HG03066 (cell line): Measurements from ENCODE around the gene CETN3.

Experiments used
- ATAC-seq: cut with Tn5 transposase; IDR thresholded peaks from one replicate; pipeline ENCODE4 v1.9.1; 2021; ENCODE audit warnings: low read depth; ENCODE audit not compliant: unreplicated experiment

The CETN3 gene

DNA sequence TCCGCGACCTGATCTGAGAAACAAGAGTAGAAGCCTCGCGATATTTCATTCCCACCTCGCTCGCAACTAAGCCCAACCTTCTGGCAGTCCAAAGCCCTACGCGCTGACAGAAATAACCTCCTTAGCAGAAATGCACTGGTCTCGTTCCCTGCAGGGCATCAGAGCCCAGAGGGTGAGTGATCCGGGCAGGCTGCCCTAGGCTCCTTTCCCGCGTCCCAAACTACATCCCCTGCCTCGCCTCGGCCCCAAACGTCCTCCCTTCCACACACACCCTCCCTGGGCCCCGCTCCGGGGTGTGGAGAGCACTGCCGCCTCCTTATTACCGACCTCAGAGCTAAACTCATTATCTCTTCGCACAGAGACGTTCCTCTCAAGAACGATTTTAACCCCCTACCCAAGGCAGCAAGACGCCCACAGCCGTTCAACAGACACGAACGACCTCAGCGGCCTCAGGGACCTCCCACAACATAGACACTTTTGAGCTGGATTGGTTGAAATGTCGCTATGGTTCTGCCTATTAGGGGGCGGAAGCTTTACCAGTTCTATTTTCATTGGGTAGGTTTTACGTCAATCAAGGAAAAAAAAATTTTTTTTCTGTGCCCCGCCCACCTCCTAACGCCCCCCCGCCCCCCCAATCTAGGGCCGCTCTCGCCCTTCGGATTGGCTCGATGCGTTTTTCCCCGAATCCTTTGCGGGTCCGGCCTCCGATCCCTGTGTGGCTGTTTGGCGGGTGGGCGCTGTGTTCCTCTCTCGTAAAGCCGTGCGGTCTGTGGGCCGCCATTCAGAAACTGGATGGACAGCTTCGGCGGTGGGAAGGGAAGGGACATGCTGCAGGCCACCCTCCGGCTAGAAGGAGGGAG, at the start of gene CETN3:
CETN3 (minus strand) TSS at position 439 of the 860 bp plus-strand sequence; CDS start at position 344, 95 bp downstream.
- peak; percentile 94 for ATAC-seq

DNA sequence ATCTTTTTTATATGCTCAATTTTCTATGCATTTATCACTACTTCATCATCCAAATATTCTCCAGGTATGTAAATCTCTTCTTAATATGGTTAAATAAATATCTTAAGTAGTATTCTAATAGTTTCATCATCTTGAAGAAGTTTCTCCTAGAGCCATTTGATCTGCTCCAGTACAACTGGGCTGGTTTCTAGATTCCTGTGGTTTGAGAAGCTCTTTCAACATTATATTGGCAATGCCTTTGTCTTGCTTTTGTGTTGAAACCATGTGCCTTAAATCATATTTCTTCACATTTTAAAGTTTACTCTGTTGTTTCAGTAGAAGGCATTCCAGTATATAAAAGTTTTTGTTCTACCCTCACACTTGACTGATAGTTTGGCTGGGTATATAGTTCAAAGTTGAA, 37.4 kb upstream of the CETN3 start:
- no peak for ATAC-seq

DNA sequence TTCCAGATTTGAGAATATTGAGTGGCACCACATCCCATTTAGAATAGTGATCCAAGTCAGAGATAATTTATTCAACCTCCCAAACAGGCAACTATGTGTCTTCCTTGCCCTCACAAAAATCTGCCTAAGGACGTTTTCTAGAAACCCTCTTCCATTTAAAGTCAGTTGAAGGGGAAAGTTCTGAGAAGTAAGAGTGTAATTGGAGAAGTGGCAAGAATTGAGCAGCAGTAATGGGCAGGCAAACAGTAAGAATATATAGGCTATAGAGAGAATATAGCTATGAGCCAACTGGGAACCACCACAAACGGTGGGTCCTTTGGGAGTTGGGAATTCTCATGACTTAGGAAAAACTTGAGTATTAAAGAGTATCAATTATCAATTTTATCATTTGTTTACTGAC, 31.1 kb upstream of the CETN3 start:
- ATAC-seq: no peak

DNA sequence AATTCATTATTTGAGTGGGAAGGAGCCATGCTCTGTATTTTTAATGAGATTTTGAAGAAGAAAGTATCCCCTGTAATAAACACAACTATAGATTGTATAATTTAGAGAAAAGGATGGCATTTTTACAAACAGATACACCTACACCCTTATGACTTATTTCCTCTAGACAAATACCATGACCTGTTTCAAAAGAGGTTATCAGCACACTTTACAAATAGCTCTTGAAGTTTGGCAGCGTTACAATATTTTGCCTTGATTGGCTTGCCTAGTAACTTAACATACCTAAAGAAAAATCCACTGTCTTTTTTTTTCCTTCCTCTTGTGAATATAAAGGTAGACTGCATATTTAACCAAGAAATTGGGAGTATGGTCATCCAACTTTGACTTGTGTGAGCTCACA, 28.5 kb upstream of the CETN3 start:
- no peak for ATAC-seq

DNA sequence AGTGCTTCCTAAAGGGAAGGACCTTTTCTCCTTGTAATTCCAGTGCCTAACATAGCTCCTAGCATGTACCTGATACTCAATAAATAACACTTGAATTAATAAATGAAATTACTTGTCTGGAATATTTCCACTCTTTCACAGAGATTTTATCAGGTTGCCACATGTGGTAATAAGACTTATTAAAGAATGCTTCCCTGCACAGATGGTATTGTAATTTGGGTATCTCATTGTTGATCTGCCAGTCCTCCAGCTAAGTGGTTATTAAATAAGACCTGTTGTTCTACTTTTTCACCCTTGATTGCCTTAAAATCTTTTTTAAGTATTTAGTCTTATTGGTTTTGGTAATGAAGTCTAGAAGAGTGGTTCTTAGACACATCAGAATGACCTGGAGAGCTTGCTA, 28.1 kb upstream of the CETN3 start:
- no peak for ATAC-seq

DNA sequence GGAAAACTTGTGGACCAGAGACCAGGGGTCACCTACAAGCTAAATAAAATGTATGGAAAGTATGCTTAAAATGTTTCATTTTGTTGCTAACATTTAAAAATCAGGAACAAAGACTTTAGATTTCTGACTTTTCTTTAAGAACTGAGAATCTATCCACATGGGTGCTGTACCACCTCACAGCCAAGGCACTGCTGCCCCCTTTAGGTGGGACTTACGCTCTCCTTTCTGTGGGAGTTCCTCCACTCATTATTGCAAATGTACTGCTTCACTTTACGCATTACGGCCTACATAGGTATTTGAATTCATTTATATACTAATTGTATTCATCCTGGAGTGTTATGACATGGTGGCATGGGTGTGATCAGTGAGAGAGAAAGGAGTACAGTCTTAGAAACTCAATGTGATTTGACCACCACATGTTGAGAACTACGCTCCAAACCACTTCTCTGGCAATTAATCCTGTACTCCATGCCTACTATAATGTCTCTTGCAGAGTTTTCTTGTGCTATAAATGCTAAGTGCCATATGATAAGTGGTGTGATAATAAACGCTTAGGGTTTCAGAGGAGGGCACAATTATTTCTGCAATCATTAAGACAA, 24.7 kb upstream of the CETN3 start:
- no peak for ATAC-seq

DNA sequence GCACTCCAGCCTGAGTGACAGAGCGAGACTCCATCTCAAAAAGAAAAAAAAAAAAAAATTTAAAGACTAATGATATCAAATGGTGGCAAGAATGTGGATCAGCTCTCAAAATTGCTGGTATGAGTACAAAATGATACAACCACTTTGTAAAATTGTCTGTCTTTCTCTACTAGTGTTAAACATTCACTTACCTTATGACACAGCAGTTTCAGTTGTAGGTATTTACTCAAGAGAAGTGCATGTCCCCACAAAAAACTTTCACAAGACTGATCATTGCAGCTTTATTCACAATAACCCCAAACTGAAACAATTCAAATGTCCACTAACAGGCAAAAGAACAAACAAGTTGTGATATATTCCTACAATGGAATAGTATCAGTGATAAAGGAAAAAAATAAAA, 14.7 kb upstream of the CETN3 start:
- no peak for ATAC-seq

DNA sequence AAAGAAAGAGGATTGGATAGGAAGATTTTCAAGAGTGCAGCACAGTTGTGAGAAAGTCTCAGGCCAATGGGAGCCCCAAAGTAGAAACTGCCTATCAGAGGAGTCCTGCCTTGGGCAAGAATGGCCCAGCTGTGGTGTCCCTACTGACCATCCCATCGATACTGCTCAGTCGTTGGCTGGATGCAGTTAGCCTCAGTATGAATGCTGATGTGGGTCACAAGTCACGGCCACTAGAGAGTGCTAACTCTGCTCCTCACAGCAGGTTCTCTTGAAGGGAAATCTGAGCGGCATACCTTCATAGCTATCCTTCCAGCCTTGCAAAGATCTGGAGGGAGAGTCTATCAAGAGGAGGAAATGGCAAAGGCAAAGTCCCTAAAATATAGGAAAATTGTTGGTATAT, 11.6 kb upstream of the CETN3 start:
- ATAC-seq: no peak

DNA sequence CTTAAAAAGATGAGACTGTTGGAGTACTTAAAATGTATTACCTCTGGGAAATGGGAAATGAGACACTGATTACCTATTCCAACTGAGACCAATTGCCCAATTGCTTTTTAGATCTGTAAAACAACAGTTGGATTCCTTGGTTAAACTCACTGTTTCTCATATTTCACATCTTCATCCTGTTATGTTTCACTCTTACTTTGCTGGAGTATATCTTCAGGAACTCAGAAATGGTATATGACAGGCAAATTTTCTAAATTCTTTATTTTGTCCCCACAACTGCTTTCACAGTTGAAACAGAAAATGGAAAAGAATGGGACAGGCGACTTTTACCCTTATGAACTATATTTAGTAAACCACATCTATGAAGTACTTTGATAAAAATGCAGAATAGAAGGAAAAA, 8.7 kb upstream of the CETN3 start:
- no peak for ATAC-seq

DNA sequence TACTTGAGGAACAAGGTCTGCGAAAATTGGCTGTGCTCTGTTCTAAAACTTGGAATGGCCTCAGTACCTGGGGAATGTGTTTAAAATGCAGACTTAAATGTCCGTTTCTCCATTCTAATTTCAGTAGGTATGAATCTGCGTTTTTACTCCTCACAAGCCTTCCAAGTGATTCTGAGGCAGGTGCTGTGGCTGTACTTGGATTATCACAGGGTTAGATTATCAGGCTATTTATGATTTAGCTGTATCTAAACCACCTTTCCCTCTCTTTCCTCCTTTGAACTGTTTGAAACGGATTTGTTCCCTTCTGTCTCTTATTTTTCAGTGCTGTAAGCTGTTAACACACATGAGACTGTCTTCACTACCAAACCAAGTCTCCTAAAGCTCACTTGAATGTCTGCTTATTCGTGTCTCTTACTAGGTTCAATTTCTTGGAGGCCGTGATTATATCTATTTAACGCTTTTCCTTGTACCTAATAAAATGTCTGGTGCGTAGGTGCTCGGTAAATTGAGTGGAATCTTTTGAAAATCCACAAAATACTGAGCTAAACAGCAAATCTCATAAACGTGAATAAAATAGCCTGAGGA, 714 bp upstream of the CETN3 start:
- ATAC-seq: no peak

DNA sequence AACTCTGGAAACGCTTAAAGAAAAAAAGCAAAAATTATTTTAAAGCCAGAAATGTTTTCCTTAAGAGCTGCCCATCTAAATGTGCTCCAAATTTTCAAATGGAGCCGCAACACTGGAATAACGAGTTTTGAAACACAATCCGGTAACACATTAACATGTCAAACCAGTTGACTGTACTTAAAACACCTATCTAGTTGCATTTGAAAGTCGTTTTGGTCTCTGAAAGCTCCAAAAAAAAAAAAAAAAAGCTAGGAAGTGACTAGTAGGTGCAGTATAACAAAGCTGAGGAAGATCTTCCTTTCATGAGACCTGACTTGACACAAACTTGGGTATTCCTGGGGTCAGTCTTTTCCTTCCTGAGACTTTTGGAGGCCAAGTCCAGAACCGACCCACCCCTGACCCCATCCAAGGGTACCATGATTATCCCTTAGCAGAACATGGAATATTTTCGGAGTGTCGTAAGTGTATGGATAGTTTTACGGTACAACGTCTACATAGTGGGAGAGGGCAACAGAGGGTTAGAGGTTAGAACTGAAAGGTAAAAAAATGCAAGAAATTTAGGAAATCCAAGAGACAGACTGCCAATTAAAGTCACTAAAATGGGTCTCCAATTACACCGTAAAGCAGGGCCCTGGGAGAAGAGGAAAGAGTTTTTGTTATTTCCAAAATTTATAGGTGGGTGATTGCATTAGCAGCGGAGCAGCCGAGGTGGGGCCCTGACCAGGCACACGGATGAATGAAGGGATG, 812 bp downstream of the CETN3 start:
- no peak for ATAC-seq

DNA sequence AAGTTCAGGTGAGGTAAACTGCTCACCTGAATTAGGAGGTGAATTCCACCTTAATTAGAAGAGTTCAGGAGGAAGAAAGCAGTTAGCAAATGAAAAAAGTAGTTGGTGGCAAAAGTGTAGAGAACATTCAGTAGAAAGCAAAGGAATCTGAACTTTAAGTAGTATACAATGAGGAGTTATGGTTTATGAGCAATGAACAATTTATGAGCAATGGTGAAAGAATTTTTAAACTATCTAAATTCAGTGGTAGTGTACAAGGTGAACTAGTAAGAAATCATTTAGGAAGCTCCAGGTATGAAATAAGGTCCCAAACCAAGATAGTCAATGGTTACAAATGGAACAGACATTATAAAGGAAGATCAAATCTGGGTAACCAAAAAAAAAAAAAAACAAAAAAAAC, 3.1 kb downstream of the CETN3 start:
- no peak for ATAC-seq

DNA sequence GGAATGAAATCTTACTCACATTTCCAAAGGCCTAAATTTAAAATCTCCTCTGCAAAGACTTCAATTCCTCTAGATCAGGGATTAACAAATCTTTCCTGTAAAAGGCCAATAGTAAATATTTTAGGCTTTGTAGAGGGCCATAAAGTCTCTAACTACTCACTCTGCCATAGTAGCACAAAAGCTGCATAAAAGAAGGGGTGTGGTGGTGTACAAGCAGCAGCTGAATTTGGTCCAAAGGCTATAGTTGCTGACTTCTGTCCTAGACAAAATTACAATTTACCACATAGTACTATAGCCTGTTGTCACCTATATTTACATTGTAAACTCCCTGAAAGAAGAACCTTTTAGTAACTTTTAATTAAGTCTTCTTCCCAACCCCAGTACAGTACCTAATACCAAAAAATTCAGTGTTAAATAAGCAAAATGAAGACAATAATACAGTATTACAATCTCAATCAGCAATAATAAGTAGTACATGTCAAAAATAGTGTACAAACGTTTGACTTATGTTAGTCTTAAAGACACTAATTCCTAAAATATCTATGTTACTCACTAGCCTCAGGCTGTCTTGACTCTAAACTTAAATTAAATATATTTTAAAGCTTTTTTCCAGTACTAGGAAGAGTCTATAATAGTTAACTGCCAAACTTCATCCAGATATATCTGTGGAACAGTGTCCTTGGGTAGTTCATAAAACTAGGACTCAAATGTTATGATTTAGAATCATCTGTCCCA, 6.9 kb downstream of the CETN3 start:
- ATAC-seq: no peak

DNA sequence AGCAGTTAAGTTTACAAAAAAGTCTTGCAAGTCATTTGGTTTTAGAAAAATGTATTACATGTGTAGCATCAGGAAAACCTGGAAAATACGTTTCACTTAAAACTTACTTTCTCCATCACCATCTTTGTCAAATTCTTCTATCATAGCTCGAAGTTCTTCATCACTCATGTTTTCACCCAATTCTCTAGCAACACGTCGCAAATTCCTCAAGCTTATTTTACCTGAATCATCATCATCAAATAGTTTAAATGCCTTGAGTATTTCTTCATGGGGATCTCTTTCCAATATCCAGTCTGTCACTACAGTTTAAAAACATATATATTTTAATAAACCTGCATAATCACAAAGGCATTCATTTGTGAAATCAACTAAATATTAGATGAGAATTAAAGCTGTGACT, 10.3 kb downstream of the CETN3 start:
- ATAC-seq: no peak

DNA sequence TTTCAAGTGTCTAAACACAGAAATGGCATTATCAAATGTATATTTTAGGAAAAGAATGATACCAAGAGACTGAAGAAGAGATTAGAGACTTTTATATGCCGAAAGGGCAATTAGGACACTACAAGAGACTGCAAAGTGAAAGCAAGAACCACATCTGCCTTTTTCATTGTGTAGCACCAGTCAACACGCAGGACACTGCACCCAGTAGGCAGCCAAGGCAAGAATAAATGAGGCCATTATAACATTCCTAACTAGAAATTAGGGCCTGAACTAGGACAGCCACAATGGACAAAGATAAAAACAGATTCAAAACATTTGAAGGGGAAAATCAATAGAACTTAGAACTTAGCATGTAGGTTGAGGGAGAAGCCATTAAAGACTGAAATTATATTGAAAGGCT, 10.8 kb downstream of the CETN3 start:
- no peak for ATAC-seq

DNA sequence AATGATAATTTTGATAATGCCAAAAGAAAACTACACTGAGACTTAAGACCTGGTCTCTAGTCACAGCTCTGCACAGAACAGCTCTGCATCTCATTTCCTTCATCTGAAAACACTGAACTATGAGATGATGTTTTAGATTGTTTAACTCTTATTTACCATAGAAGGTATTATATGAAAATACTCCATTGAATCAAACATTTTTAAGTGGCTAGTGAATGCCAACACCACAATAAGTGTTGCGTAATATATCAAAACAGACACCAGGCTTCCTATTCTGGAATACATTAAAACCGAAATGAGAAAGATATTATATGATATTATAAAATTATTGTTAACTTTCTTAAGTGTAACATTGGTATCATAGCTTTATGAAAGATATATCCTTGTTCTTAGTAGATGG, 14.6 kb downstream of the CETN3 start:
- ATAC-seq: no peak

DNA sequence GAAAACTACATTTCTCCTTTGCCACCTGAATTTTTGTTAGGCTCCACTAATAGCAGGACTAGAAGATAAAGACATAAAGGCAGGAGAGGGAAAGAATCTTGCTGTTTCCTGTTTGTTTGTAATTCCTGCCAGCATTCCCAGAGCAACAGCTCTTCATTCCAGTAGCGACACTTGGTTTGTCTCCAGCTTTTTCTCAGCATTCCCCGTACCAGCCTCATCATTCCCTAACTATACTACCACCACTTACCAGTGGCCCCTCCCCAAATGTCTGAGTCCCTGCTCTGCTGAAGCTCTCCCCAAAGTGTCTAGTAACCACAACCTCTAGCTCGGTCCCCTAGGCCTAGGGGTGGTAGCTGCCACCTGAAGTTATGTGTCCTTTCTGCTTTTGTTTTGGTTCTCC, 18.6 kb downstream of the CETN3 start:
- ATAC-seq: no peak

DNA sequence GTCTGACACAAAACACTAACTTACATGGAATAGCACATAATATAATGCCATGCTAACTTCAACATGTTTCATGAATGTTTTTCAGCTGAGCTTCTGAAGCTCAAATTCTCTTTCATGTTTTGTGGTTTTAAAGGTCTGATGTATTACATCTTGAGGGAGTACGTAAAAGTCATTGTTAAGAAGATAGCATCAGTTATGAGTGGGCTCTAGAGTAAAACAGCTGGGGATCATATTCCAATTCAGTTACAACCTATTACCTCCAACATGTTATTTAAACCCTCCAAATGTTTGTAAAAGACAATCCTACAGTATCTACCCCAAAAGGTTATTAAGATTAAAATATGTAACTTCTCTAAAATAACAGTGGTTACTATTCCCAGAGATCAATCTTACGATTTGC, 19.2 kb downstream of the CETN3 start:
- ATAC-seq: no peak

DNA sequence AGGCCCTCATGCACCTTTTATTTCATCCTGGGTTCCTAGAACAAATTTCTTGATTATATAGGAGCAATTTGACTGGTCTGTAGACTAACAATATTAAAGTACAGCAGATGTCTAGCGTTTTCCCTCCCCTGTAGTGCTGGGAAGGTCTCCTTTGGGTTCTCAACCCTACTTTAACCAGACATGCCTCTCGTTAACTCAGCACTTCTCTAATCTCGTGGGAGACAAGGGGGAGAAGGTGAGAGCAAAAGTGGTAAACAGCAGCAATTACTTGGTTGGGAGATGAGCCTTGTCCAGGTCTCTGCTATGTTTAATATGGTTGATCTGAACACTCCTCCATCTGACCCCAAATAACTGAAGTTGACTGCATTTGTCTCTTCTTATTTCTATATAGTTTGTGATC, 22.0 kb downstream of the CETN3 start:
- ATAC-seq: no peak

DNA sequence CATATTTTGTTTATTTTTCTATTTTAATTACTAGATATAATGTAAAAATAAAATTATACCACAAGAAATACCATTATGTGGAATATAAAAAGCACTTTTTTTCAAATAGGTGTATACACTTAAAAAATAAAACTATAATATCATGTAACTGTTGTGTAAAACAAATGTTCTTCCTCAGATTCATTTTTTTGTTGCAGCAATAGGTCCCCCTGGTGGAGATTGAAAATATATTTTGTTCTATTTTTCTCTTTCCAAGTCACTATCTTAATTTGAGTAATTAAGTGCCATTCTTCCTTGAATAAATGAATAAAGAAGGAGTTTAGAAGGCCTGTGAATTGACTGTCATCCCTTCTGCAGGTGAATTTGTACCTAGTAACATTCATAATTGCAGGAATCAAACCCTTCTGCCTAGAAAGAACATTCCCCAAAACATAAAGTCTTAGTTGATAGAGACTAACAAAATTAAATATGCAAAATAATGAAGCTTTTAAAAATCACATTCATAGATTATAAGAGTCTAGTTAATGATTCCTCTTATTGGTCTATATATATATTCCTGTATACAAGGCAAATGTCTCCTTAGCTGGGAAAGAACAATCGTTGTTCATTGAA, 23.4 kb downstream of the CETN3 start:
- no peak for ATAC-seq
